ENCODE results near the gene ERBB4.

The ERBB4 gene

DNA sequence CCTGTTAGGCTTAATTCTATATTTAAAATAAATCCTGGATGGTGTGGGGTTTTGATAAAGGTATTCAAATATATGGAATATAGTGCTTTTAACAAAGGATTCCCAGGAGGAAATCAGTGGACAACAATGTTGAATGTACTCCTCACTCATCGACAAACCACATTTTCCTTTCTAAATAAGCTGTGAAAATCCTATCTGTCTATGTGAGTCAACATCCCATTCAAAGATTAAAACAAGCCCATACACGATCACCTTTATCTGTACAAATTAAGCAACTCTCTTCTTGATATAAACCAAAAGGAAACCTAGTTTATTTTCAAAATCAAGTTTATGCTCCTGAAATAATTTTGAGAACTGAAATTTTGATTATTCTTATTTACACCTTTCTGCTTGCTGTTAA is 153.4 kb downstream of the ERBB4 start:
- no peak overlapping the region for H3K27ac ChIP-seq (ENCODE audit: low read length)
- H3K4me3 ChIP-seq (ENCODE audit: low read length) = no peak overlapping the region
- H3K4me1 ChIP-seq (ENCODE audit: insufficient read depth, low read length) = peaks cover 6% of the 10 kb centered on the region; the same call in 1 of the 2 replicates
- H3K9me3 ChIP-seq (ENCODE audit: insufficient read depth, low read depth, low read length) = no peaks in the 10 kb centered on the region
- no peak overlapping the region for H3K9ac ChIP-seq (ENCODE audit: low read depth, low read length)
- no peaks in the 10 kb centered on the region for H3K36me3 ChIP-seq (ENCODE audit: insufficient read depth, low read depth, low read length)
- H3K27me3 ChIP-seq (ENCODE audit: insufficient read depth, low read length) = no peaks in the 10 kb centered on the region

GRCh38 chr2:212384027-212384426 is 154.6 kb downstream of the ERBB4 start:
- Histone ChIP-seq H3K9ac (ENCODE audit: low read depth, low read length) (no peak overlapping the region), H3K27ac (ENCODE audit: low read length) (no peak overlapping the region), H3K9me3 (ENCODE audit: insufficient read depth, low read depth, low read length) (no peaks in the 10 kb centered on the region), H3K4me1 (ENCODE audit: insufficient read depth, low read length) (peaks cover 6% of the 10 kb centered on the region; the same call in 1 of the 2 replicates), H3K36me3 (ENCODE audit: insufficient read depth, low read depth, low read length) (no peaks in the 10 kb centered on the region), H3K27me3 (ENCODE audit: insufficient read depth, low read length) (no peaks in the 10 kb centered on the region), H3K4me3 (ENCODE audit: low read length) (no peak overlapping the region)

DNA sequence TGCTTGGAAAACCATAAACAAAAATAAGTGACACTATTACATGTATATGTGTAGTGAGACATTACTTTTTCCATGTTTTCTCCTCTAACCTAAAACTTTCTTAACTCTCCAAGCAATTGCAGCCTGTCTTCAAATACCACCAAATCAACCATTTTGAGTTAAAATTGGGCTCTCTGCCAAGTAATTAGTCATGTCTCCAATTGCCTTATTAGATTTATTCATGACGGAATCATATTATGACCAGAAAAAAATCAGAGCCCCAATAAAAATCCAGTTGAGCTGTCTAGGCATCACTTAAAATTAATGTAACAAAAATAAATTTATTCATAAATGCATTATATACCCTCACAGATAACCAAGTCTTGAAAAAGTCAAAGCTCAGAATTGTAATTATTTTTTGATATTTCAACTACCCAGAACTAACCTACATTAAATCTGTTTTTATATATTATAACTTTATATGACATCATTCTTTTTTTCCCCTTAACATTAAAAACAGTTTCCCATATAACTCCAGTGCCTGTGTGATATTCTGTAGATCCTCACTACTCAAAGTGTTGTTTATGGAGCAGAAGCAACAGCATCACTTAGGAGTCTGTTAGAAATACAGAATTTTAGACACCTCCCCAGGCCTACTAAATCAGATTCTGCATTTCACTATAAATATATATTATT is 157.0 kb downstream of the ERBB4 start:
- H3K9me3 ChIP-seq (ENCODE audit: insufficient read depth, low read depth, low read length) = no peaks in the 10 kb centered on the region
- no peaks in the 10 kb centered on the region for H3K27me3 ChIP-seq (ENCODE audit: insufficient read depth, low read length)

DNA sequence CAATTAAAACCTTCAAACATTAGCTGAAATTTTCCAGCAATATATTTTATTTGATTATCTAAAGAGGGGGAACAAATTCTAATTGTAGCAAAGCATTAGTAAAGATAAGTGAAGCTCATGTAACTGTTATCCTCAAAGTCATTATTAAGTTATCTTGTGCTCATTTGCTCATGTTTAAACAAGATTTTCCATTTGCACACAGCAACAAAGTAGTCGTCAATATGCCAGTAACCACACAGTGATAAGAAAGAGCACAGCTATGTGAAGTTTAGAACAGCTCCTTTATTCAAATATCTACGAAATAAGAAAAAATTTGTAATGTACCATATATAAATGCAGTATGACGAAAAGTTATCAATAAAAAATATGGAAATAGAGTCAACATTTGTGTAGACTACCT is 159.5 kb downstream of the ERBB4 start:
- Histone ChIP-seq H3K36me3 (ENCODE audit: insufficient read depth, low read depth, low read length) (no peaks in the 10 kb centered on the region), H3K4me1 (ENCODE audit: insufficient read depth, low read length) (peaks cover 6% of the 10 kb centered on the region; the same call in 1 of the 2 replicates), H3K9ac (ENCODE audit: low read depth, low read length) (no peak overlapping the region), H3K27ac (ENCODE audit: low read length) (no peak overlapping the region), H3K4me3 (ENCODE audit: low read length) (no peak overlapping the region), H3K9me3 (ENCODE audit: insufficient read depth, low read depth, low read length) (no peaks in the 10 kb centered on the region), H3K27me3 (ENCODE audit: insufficient read depth, low read length) (no peaks in the 10 kb centered on the region)

More for the DNA sequence above, 157.0 kb downstream of the ERBB4 start:
- no peaks in the 10 kb centered on the region for H3K36me3 ChIP-seq (ENCODE audit: insufficient read depth, low read depth, low read length)
- H3K4me3 ChIP-seq (ENCODE audit: low read length) = no peak overlapping the region
- H3K4me1 ChIP-seq (ENCODE audit: insufficient read depth, low read length) = peaks cover 6% of the 10 kb centered on the region; the same call in 1 of the 2 replicates
- no peak overlapping the region for H3K27ac ChIP-seq (ENCODE audit: low read length)
- H3K9ac ChIP-seq (ENCODE audit: low read depth, low read length) = no peak overlapping the region

DNA sequence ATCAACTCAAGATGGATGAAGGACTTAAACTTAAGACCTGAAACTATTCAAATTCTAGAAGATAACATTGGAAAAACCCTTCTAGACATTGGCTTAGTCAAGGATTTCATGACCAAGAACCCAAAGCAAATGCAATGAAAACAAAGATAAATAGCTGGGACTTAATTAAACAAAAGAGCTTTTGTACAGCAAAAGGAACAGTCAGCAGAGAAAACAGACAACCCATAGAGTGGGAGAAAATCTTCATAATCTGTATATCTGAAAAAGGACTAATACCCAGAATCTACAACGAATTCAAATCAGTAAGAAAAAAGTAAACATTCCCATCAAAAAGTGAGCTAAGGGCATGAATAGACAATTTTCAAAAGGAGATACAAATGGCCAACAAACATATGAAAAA is 171.2 kb downstream of the ERBB4 start:
- no peaks in the 10 kb centered on the region for H3K36me3 ChIP-seq (ENCODE audit: insufficient read depth, low read depth, low read length)
- H3K9me3 ChIP-seq (ENCODE audit: insufficient read depth, low read depth, low read length) = no peaks in the 10 kb centered on the region
- H3K9ac ChIP-seq (ENCODE audit: low read depth, low read length) = no peak overlapping the region

GRCh38 chr2:212364112-212364985 is 174.3 kb downstream of the ERBB4 start:
- H3K4me3 ChIP-seq (ENCODE audit: low read length) = no peak overlapping the region
- no peaks in the 10 kb centered on the region for H3K36me3 ChIP-seq (ENCODE audit: insufficient read depth, low read depth, low read length)
- no peaks in the 10 kb centered on the region for H3K27me3 ChIP-seq (ENCODE audit: insufficient read depth, low read length)
- H3K4me1 ChIP-seq (ENCODE audit: insufficient read depth, low read length) = peaks cover 15% of the 10 kb centered on the region
- H3K27ac ChIP-seq (ENCODE audit: low read length) = no peak overlapping the region
- H3K9ac ChIP-seq (ENCODE audit: low read depth, low read length) = no peak overlapping the region
- no peaks in the 10 kb centered on the region for H3K9me3 ChIP-seq (ENCODE audit: insufficient read depth, low read depth, low read length)

More for the DNA sequence above, 171.2 kb downstream of the ERBB4 start:
- no peak overlapping the region for H3K4me3 ChIP-seq (ENCODE audit: low read length)
- H3K4me1 ChIP-seq (ENCODE audit: insufficient read depth, low read length) = peaks cover 11% of the 10 kb centered on the region
- no peaks in the 10 kb centered on the region for H3K27me3 ChIP-seq (ENCODE audit: insufficient read depth, low read length)
- no peak overlapping the region for H3K27ac ChIP-seq (ENCODE audit: low read length)

DNA sequence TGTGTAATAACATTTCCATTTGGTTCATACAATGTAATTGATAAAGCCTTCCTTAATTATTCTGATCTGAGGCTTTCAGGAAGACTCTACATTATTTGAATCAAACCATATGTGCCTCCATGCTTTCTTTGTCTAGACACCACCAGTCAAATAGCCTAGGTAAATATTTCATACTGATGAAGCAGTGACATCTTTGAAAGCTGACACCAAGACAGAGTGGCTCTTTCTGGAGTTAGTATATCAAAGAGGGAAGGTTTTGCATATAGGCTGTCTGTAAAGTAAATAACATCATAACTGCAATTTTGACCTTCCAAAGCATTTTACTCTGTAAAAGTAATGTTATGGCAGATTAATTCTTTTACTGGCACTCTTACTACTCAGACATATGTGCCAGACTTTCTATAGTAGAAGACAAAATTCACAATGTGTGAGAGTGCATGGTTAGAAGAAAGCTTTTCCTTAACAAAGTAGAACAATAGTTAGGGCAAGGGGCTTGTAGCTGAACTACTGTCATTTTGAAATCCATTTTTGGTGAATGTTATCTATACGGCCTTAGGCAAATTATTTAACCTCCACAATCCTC is 177.3 kb downstream of the ERBB4 start:
- H3K9me3 ChIP-seq (ENCODE audit: insufficient read depth, low read depth, low read length) = no peaks in the 10 kb centered on the region
- no peak overlapping the region for H3K9ac ChIP-seq (ENCODE audit: low read depth, low read length)
- H3K4me3 ChIP-seq (ENCODE audit: low read length) = no peak overlapping the region
- H3K27ac ChIP-seq (ENCODE audit: low read length) = no peak overlapping the region
- peaks cover 15% of the 10 kb centered on the region for H3K4me1 ChIP-seq (ENCODE audit: insufficient read depth, low read length)
- no peaks in the 10 kb centered on the region for H3K36me3 ChIP-seq (ENCODE audit: insufficient read depth, low read depth, low read length)
- H3K27me3 ChIP-seq (ENCODE audit: insufficient read depth, low read length) = no peaks in the 10 kb centered on the region

DNA sequence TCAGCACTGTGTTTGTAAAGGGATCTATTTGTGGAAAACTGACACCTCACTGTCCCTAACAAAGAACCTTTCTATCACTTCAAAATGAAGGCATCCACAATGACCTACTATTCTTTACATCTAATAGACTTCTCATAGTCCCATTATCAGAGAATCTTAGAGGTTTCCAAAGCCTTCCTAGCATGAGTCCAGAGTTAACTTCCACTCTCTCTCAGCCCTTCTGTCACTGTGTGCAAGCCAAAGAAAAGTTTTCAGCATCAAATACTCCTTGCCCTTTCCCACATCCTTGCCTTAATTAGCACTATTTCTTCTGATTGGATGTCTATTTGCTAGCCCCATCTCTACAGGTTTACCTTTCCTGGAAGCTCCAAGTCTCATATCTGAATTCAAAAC is 178.5 kb downstream of the ERBB4 start:
- Histone ChIP-seq H3K9me3 (ENCODE audit: insufficient read depth, low read depth, low read length) (no peaks in the 10 kb centered on the region), H3K36me3 (ENCODE audit: insufficient read depth, low read depth, low read length) (no peaks in the 10 kb centered on the region), H3K4me1 (ENCODE audit: insufficient read depth, low read length) (peaks cover 15% of the 10 kb centered on the region), H3K4me3 (ENCODE audit: low read length) (no peak overlapping the region), H3K27ac (ENCODE audit: low read length) (no peak overlapping the region), H3K9ac (ENCODE audit: low read depth, low read length) (no peak overlapping the region), H3K27me3 (ENCODE audit: insufficient read depth, low read length) (no peaks in the 10 kb centered on the region)

- H3K9ac ChIP-seq (ENCODE audit: low read depth, low read length) = no peak overlapping the region
- no peaks in the 10 kb centered on the region for H3K36me3 ChIP-seq (ENCODE audit: insufficient read depth, low read depth, low read length)
- H3K27me3 ChIP-seq (ENCODE audit: insufficient read depth, low read length) = no peaks in the 10 kb centered on the region
- H3K9me3 ChIP-seq (ENCODE audit: insufficient read depth, low read depth, low read length) = no peaks in the 10 kb centered on the region
- H3K4me1 ChIP-seq (ENCODE audit: insufficient read depth, low read length) = peaks cover 13% of the 10 kb centered on the region
- no peak overlapping the region for H3K4me3 ChIP-seq (ENCODE audit: low read length)
- no peak overlapping the region for H3K27ac ChIP-seq (ENCODE audit: low read length)
These were observed 179.1 kb downstream of the ERBB4 start for GRCh38 chr2:212359425-212360067.

DNA sequence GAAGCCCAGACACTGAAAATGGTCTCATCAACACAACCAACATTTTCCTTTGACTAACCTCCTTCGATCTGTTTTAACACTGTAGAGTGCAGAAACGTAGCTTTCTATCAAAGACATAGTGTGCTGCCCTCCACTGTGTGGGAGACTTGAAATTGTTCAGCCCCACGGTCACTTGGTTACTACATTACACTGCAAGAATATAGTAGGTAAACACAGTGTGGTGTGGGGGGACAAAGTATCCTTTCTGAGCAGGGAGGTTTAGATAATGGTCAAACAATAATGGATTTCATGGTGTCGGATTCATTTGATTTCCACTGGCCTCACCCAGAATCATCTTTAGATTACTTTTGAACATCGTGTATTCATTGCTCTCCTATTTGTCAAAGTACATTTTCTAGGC is 181.0 kb downstream of the ERBB4 start:
- H3K27ac ChIP-seq (ENCODE audit: low read length) = no peak overlapping the region
- H3K4me1 ChIP-seq (ENCODE audit: insufficient read depth, low read length) = peaks cover 4% of the 10 kb centered on the region; the same call in 1 of the 2 replicates
- no peak overlapping the region for H3K9ac ChIP-seq (ENCODE audit: low read depth, low read length)
- no peak overlapping the region for H3K4me3 ChIP-seq (ENCODE audit: low read length)
- H3K9me3 ChIP-seq (ENCODE audit: insufficient read depth, low read depth, low read length) = no peaks in the 10 kb centered on the region
- H3K27me3 ChIP-seq (ENCODE audit: insufficient read depth, low read length) = no peaks in the 10 kb centered on the region
- no peaks in the 10 kb centered on the region for H3K36me3 ChIP-seq (ENCODE audit: insufficient read depth, low read depth, low read length)

DNA sequence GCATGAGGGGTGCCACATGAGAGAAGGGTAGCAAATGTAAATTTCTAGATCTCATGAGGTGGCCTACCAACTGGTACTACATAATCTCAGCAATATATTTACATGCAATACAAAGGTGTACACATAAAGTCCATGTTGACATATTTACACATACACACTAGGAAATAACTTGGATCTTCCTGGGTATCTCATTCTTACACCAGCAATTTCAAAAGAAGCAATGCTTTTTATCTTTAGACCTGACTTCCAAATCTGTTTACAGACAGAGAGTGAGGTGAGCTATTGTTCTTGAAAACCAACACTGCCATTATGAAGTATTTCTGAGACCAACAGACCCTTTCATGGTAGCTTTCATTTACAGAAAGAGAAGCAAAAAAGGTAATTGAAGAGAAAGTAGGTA is 184.2 kb downstream of the ERBB4 start:
- no peaks in the 10 kb centered on the region for H3K9me3 ChIP-seq (ENCODE audit: insufficient read depth, low read depth, low read length)
- no peaks in the 10 kb centered on the region for H3K4me1 ChIP-seq (ENCODE audit: insufficient read depth, low read length)
- H3K9ac ChIP-seq (ENCODE audit: low read depth, low read length) = no peak overlapping the region
- no peaks in the 10 kb centered on the region for H3K36me3 ChIP-seq (ENCODE audit: insufficient read depth, low read depth, low read length)
- H3K4me3 ChIP-seq (ENCODE audit: low read length) = no peak overlapping the region
- H3K27ac ChIP-seq (ENCODE audit: low read length) = no peak overlapping the region
- H3K27me3 ChIP-seq (ENCODE audit: insufficient read depth, low read length) = no peaks in the 10 kb centered on the region
